ENCODE results near the gene MPV17L.
A peak's percentile ranks its signal among the peaks of the same experiment; 100 is the strongest.
"Not testable (repeated sequence)": the region's sequence is repeated elsewhere in the genome, so short reads cannot be mapped to it uniquely, and the experiment has no call there.

Gene MPV17L

DNA sequence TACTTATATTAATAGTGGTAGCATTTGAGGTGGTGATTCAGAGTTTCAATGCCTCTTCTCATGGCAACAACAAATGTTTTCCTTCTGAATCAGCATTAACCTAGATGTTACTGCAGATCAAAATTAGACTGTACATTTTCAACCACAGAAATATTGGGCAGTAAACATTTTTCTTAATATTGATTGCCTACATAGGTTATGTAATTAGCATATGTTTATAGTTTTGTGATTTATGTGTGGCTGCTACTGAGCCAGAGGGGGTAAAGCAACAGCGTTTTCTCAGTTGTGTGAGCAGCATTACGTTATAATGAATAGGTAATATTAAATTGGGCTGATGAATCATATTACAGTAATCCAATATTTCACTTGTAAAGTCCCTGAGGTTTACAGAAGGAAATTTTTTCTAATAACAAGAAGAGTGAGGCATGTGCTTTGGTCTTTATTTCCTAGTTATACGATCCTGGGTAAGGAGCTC is 20.0 kb downstream of the MPV17L start:
- DNase-seq, result no peak

DNA sequence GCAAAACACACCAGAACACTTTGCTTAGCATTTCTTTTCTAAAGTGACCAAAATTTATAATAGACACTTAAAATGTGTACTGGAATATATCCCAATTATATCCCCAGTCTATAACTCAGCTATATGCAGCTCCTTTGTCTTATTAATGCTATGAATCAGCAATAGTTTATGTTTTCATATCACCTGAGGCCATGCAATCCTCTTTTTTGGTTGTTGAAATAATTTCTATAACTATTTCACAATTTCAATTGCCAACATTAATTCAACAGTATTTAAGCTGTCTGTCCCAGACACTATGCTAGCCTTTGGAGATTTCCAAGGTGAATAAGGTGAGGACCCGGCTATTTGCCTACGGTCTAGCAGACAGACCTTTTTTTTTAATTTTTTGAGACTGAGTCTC is 21.6 kb downstream of the MPV17L start:
- no peak for DNase-seq

DNA sequence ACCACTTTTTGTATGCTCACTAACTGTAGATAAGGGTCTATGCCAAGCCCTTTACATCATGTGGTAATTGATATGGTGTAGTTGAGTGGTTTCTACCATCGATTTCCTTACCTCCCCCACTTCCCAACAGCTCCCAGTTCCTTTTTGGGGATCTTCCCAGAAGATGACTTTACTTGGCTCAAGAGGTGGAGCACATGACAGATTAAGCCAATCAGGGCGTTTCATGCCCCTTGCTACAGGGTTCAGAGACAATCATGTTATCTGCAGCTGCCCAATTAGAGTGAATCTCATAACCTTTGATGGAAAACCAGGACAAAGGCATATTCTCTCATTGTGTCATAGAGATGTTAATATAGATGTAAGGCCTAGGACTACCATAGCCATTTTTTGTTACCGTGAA is 22.7 kb downstream of the MPV17L start:
- no peak for DNase-seq

DNA sequence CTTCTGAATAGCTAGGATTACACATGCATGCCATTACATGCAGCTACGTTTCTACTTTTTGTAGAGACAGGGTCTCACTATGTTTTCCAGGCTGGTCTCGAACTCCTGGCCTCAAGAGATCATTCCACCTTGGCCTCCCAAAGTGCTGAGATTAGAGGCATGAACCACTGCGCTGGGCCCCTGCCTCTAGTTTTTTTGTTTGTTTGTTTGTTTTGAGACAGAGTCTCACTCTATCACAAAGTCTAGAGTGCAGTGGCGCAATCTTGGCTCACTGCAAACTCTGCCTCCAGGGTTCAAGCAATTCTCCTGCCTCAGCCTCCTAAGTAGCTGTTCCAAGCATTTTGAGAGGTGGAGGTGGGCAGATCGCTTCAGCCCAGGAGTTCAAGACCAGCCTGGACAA is 26.1 kb downstream of the MPV17L start:
- not testable (repeated sequence) for DNase-seq

DNA sequence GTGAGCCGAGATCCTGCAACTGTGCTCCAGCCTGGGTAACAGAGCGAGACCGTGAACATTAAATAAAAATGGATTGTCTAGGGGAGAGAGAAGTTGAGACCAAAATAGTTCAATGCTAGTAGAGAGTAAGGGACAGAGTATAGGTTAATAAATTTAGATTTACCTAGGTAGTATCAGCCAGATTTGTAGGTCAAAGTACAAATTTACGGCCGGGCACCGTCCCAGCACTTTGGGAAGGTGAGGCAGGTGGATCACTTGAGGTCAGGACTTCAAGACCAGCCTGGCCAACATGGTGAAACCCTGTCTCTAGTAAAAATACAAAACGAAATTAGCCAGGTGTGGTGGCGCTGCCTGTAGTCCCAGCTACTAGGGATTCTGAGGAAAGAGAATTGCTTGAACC is 26.7 kb downstream of the MPV17L start:
- DNase-seq, result no peak

DNA sequence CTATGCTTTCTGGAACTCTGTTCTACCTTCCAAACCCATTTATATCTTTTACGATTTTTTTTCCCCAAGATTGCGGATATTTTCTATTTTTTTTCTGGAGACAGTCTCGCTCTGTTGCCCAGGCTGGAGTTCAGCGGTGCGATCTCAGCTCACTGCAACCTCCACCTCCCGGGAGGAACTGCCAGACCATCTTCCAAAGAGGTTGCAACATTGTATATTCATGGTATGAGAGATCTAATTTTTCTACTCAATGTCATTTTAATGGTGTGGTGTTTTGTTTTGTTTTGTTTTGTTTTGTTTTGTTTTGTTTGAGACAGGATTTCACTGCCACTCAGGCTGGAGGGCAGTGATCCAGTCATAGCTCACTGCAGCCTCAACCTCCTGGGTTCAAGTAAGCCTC is 30.3 kb downstream of the MPV17L start:
- DNase-seq, result no peak

DNA sequence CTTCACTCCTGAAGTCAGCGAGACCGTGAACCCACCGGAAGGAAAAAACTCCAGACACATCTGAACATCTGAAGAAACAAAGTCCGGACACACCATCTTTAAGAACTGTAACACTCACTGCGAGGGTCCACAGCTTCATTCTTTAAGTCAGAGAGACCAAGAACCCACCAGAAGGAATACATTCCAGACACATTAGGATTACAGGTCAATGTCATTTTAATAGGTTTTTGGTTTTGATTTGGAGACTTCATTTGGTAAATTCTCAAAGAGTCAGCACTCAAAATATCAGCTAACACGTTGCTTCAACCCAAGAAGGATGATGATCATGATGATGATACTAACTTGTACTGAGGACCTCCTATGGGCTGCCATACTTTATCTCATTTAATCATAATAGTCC is 31.2 kb downstream of the MPV17L start:
- DNase-seq, result no peak

DNA sequence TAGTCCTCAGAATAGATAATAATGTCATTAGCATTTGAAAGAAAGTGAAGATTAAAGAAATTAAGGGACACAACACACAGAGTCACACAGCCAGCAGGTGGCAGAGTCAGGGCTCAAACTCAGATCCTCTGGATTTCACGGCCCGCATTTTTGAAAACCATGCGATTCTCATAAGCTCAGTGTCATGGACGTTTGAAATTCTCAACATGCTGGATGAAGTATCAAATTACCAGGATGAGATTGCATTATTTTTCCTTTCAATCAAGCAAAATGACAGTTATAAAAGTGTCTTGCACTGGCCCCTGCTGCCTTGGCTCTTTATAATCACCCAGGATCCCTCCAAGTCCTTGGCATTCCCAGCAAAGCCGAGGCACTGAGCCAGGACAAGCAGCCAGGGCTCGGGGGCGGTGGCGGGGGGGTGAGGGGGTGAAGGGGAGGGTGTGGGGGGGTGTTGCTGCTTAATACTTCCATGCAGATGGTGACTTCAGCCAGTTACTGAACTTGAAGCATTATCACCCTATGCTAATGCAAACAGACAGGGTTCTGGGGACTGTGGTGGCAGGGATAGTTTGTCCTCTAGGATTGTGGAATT is 32.2 kb downstream of the MPV17L start:
- peak; percentile 19 to 40 for DNase-seq

DNA sequence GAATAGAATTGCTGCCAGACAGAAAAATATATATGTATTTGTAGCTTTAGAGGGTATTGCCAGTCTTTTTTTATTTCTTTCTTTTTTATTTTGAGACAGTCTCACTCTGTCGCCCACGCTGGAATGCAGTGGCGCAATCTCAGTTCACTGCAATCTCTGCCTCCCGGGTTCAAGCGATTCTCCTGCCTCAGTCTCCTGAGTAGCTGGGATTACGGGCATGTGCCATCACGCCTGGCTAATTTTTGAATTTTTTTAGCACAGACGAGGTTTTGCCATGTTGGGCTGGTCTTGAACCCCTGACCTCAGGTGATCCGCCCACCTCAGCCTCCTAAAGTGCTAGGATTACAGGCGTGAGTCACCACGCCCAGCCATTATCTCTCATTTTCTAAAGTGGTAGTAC is 35.3 kb downstream of the MPV17L start:
- not testable (repeated sequence) for DNase-seq

DNA sequence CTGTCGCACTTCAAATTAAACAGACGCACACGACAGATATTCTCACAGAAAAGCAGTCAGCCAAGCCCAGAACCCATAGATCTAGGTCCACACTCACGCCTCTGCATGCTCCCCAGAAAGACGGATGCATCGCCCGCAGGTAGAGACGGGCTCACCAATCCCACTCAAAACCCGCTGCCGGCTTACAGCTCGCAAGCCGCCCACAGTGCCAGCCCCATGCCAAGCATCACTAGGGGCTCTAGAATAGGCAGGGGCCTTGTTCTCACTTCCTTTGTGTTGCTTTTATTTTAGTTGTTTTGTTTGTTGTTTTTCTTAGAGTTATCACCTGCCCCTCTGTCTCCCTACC is 38.5 kb downstream of the MPV17L start:
- no peak for DNase-seq

DNA sequence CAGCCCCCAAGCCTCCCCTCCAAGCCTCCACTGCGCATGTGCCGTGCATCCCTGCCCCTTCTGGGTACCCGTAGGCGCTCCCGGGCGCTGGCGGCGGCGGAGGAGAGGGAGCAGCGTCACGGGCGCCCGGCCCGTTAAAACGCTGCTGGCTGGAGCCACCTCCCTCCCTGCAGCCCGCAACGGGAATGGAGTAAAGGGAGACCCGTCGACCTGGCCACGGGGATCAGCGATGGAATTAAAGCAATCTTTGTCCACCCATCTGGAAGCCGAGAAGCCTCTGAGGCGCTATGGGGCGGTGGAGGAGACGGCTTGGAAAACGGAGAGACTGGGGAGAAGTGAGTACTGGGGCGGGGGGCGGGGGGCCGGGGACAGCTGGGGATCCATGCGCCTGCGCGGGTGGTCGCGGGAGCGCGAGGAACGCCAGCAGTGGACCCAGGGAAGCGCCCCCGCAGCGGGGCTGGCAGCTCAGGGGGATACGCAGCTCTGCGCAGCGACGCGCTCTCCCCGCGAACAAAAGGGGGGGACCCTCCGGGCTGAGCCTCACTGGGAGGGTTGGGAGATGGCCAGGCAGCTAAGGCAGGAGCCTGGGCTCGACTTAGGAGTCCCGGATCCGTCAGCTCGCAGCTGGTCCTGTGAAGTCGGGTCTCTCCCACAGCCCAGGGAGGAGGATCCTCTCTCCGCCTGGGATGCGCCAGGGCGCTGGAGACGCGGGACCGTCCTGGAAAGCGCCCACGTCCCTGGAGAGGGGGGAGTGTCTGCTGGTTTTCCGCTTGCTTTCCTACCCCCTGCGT is 39.1 kb downstream of the MPV17L start, which contains the start of gene BMERB1:
Gene BMERB1 (plus strand): TSS at position 164 of the 791 bp plus-strand sequence. CDS start 66 bp downstream, at position 230.
- DNase-seq, result no peak

DNA sequence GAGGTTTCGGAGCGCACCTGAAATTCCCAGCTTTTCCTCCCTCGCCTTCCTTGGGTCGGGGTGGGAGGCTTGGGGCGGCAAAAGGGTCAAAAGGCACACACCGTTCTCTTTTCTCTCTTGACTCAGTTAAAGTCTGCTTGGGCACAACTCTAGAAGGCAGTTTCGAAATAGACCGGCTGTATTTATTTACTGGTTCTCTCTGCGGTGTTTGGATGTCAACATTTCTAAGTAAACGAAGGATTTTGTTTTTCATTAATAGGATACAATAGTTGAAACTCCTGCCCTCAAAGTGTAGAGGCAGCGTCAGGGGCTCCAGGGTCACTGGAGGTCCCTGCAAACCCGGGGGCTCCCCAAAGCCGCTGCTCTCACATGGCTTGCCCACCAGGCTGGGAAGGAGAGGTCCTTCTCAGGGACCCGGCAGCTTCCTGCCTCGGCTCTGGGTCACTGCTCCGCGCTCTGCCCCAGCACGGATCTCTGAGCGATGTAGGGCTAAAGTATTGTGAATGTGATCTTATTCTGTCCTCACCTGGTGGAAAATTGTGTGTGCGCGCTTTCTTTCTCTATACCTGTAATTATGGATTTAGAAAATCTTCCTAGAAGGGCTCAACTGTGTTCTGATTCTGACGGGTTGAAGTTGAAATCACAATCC is 39.8 kb downstream of the MPV17L start:
- DNase-seq, result no peak

DNA sequence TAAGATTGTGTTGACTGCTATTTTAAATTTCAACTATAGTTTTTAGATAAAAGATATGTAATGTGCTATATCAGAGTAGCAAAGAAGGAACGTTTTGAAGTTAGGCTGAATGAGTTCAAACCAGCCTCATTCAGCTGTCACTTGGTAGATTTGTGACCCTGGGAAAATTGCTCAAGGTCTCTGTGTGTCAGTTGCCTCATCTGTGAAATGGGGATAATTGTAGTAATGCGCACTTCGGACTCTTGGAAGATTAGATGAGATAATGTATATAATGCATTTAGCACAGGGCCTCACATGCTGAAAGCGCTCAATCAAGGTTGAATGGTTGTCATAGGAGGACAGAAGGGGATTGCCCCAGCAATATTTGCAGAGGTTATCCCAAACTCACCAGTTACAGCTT is 43.5 kb downstream of the MPV17L start:
- DNase-seq, result no peak

DNA sequence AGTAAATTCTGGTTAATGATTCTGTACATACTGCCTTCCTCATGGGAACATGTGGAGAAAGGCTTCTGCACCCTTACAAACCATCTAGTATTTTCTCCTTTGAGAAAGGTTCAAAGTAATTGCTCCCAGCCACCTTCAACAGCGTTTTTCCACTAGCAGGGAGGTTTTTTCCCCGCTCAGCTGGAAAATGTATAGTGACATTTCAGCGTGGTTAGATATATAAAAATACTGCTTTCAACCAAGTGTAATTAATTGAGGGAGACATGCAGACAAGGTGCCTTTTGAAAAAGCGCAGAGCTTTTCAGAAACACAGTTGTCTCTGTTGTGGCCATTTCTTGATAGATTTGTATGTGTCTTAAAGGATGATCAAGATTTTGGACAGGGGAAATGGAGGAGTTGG is 44.0 kb downstream of the MPV17L start:
- DNase-seq, result no peak

DNA sequence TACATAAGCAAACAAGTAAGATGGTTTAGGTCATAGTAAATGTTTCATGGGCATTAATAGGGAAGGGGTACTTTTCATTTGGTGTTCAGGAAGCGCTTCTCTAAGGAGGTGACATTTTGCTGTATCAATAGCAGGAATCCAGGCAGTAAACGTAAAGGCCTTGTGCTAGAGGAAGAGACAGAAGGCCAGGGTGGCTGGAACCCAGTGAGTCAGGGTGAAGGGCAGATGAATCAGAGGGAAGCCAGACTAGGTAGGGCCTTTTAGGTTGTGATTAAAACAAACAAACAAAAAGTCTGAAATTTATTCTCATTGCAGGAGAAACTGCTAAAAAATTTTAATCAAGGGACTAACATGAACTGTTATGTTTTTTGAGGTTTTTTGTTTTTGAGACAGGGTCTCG is 45.3 kb downstream of the MPV17L start:
- no peak for DNase-seq

DNA sequence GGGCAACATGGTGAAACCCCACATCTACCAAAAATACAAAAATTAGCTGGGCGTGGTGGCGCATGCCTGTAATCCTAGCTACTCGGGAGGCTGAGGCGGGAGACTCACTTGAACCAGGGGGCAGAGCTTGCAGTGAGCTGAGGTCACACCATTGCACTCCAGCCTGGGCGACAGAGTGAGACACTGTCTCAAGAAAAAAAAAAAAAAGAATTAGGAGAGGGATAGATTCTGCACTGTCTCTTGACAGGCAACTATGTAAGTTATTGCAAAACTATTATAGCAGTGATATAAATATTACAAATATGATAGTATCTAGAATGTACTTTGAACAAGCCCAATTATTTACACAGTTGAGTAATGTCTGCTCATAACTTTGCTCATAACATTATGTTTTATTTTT is 46.6 kb downstream of the MPV17L start:
- not testable (repeated sequence) for DNase-seq

DNA sequence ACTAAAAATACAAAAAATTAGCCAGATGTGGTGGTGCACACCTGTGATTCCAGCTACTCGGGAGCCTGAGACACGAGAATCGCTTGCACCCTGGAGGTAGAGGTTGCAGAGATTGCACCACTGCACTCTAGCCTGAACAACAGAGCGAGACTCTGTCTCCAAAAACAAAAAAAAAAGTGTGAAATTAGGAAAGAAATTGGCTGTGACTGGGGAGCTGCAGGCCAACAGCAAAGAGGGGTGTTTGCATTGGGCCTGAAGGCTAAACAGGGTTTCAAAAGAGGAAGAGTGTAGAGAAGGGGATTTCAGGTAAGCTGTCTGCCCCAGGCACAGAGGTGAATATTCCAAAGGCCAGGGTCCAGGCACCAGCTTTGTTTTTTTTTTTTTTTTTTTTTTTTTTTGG is 48.2 kb downstream of the MPV17L start:
- DNase-seq, result no peak

DNA sequence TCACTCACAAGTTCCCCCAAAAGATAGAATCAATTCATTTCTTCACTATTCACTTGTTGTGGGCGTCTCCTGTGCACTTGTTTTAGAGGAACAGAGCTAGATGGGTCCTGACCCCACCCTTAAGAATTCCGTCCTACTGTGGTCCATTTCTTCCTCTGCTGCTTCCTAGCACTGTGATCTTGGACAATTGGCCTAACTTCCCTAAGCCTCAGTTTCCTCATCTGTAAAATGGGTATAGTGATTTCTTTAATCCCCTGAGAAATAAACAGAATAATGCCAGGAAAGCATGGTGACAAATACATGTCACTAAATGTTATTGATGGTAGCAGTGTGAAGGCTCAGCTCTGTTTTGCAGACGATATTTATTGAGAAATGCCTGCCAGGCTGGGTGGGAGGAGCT is 48.7 kb downstream of the MPV17L start:
- no peak for DNase-seq

DNA sequence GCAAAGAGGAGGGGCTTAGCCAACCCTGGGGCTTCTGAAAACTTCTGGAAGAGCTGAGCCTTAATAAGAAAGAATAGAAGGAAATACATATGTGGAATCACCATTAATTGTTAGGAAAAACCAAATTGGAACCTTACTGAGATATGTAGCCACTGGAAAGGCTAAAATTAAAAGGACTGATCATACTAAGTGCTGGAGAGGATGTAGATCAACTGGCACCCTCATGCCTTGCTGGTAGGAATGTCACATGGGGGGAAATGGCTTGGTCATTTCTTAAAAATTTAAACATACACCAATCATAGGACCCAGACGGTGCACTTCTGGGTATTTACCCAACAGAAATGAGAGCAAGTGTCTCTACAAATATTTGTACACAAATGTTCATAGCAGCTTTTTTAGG is 49.9 kb downstream of the MPV17L start:
- no peak for DNase-seq

DNA sequence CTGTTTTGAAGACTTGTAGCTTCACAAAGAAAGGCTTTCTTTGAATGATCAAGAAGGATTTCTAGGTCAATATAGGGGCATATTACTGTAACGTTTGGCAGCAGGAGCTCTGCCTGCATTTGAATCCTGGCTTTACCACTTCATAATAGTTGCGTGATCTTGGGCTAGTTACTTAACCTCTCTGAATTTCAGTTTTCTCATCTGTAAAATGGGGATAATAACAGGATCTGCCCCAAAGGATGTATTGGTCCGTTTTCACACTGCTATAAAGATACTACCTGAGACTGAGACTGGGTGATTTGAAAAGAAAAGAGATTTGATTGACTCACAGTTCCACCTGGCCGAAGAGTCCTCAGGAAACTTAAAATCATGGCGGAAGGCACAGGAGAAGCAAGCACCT is 51.3 kb downstream of the MPV17L start:
- no peak for DNase-seq

DNA sequence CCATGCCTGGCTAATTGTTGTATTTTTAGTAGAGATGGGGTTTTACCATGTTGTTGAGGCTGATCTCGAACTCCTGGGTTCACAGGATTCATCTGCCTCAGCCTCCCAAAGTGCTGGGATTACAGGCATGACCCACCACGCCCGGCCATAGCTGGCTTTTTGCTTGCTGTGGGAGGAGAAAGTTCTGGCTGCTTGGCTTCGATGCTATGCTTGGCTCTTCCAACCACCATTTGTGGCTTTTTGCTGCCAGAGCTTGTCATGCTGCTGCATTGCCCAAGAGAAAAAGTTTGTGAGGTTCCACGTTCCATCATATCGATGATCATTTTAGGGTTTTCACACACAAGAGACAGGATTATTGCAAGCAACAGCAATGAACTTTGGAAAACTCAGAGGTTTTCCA is 55.1 kb downstream of the MPV17L start:
- no peak for DNase-seq

DNA sequence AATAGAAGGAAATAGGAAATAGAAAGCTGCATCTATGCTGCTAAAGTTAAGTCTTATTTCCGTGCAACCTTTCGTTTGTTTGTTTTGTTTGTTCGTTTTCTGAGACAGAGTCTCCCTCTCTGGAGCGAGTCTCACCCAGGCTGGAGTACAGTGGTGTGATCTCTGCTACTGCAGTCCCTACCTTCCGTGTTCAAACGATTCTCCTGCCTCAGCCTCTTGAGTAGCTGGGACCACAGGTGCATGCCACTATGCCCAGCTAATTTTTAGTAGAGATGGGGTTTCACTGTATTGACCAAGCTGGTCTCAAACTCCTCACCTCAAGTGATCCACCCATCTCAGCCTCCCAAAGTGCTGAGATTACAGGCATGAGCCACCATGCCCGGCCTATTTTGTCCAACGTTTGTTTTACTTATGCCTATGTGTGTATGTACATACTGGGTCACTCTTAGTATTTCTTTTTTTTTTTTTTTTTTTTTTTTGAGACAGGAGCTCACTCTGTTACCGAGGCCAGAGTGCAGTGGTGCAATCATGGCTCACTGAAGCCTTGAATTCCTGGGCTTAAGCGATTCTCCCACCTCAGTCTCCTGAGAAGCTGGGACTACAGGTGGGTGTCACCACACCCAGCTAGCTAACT is 55.7 kb downstream of the MPV17L start:
- DNase-seq, result no peak

DNA sequence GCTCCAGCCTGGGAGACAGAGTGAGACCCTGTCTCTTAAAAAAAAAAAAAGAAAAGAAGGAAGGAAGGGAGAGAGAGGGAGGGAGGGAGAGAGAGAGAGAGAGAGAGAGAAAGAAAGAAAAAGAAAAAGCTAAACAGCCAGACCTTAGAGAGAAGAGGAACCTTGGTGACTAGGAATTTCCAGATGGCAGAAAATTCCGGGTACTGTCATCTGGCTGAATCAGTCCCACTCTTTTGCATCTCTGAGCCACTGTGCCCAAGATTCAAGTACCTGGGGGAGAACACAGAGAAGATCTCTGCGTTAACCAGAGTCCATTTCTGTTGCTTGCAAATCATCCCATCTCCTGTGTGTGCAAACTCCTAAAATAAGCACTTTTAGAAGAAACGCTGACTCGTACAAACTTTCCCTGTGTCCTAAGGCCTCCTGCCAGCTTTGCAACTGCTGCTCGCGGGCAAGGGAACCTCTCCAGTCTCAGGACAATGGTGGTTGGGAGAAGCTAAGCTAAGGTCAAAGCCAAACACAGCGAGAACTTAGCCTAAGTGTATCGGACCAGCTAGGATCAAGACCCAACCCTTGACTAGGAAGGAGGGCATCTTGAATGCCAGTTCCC is 56.8 kb downstream of the MPV17L start:
- no peak for DNase-seq

Data from Kasumi-1 (cell line).